Astrocyte (in vitro differentiated cells and primary cell): Measurements from ENCODE around the gene SFTPD. TPM values are rescaled to one million over a fixed set of nuclear protein-coding genes. Genes with fewer than 3 reads are reported as not detected.

Experiments
- DNase-seq: peaks from one replicate; pipeline ENCODE4 v3.0.0-alpha.2; 2010; ENCODE audit warnings: low read depth
- FAIRE-seq: peaks from 2 replicates; lab custom pipeline; 2011; peaks lifted over from hg19 to GRCh38; lab: Jason Lieb, UNC
- H2AFZ ChIP-seq: 2 replicates; pipeline ENCODE4 v1.6.0; 2012; ENCODE audit warnings: low read depth, low read length, inconsistent platforms
- H3K27ac ChIP-seq: 2 replicates; pipeline ENCODE4 v1.5.1; 2011; ENCODE audit warnings: low read depth, low read length, inconsistent platforms
- H3K27me3 ChIP-seq: 2 replicates; pipeline ENCODE4 v1.6.0; 2011; ENCODE audit warnings: low read length, inconsistent platforms; ENCODE audit not compliant: insufficient read depth
- H3K36me3 ChIP-seq: 2 replicates; pipeline ENCODE4 v1.5.1; 2011; ENCODE audit warnings: low read length, inconsistent platforms; ENCODE audit not compliant: insufficient read depth
- H3K4me1 ChIP-seq: 2 replicates; pipeline ENCODE4 v1.5.1; 2011; ENCODE audit warnings: low read length, inconsistent platforms; ENCODE audit not compliant: insufficient read depth
- H3K4me2 ChIP-seq: 2 replicates; pipeline ENCODE4 v1.6.0; 2012; ENCODE audit warnings: low read length, inconsistent platforms
- H3K4me3 ChIP-seq: 2 replicates; pipeline ENCODE4 v1.5.1; 2011; ENCODE audit warnings: low read depth, mild to moderate bottlenecking, low read length, inconsistent platforms; ENCODE audit not compliant: insufficient read depth
- H3K79me2 ChIP-seq: 2 replicates; pipeline ENCODE4 v1.6.0; 2012; ENCODE audit warnings: mild to moderate bottlenecking, low read length, inconsistent platforms; ENCODE audit not compliant: insufficient read depth
- H3K9ac ChIP-seq: 2 replicates; pipeline ENCODE4 v1.6.0; 2012; ENCODE audit warnings: mild to moderate bottlenecking, low read length, inconsistent platforms
- H3K9me3 ChIP-seq: 2 replicates; pipeline ENCODE4 v1.5.1; 2012; ENCODE audit warnings: low read depth, mild to moderate bottlenecking, low read length, inconsistent platforms; ENCODE audit not compliant: insufficient read depth
- H4K20me1 ChIP-seq: 2 replicates; pipeline ENCODE4 v1.6.0; 2012; ENCODE audit warnings: low read length, inconsistent platforms; ENCODE audit not compliant: insufficient read depth
- H3K27ac Mint-ChIP-seq: one replicate; pipeline ENCODE4 v1.8.0; 2021; ENCODE audit warnings: mild to moderate bottlenecking, mixed read lengths; ENCODE audit not compliant: unreplicated experiment
- H3K27me3 Mint-ChIP-seq: one replicate; pipeline ENCODE4 v1.8.0; 2021; ENCODE audit warnings: low read depth, mixed read lengths; ENCODE audit not compliant: unreplicated experiment
- H3K36me3 Mint-ChIP-seq: one replicate; pipeline ENCODE4 v1.8.0; 2021; ENCODE audit warnings: low read depth, mixed read lengths; ENCODE audit not compliant: unreplicated experiment
- H3K4me1 Mint-ChIP-seq: one replicate; pipeline ENCODE4 v1.8.0; 2021; ENCODE audit warnings: low read depth, mixed read lengths; ENCODE audit not compliant: unreplicated experiment
- H3K4me3 Mint-ChIP-seq: one replicate; pipeline ENCODE4 v1.8.0; 2021; ENCODE audit warnings: mild to moderate bottlenecking, moderate library complexity, mixed read lengths; ENCODE audit not compliant: unreplicated experiment
- H3K9me3 Mint-ChIP-seq: one replicate; pipeline ENCODE4 v1.8.0; 2021; ENCODE audit warnings: mild to moderate bottlenecking, mixed read lengths; ENCODE audit not compliant: unreplicated experiment
- CTCF ChIP-seq: IDR thresholded peaks from 2 replicates; pipeline ENCODE4 v1.5.1; 2011; ENCODE audit warnings: low read depth, mild to moderate bottlenecking, inconsistent platforms, low read length, moderate library complexity; ENCODE audit not compliant: insufficient read depth
- EZH2 ChIP-seq: IDR thresholded peaks from 2 replicates; pipeline ENCODE4 v1.6.1; 2012; ENCODE audit warnings: mild to moderate bottlenecking, low read length, inconsistent platforms; ENCODE audit not compliant: insufficient read depth
- total RNA-seq: library from RNA; stranded (reverse); gene quantifications from 2 replicates; pipeline ENCODE4 v1.2.1, GENCODE V29; 2021

Gene SFTPD
- total RNA-seq, 1 donor from 2014 or later = 0.27 TPM

GRCh38 chr10:79930267-79930666 lies 18.6 kb downstream of the SFTPD start:
- H3K4me3 ChIP-seq = no peak overlapping the region
- H3K27ac ChIP-seq = no peak overlapping the region
- H3K27me3 ChIP-seq = peaks cover 17% of the 10 kb centered on the region
- H3K27ac Mint-ChIP-seq = no peak overlapping the region
- DNase-seq (no peak), FAIRE-seq (no peak)
- no peaks in the 10 kb centered on the region for H3K4me1 ChIP-seq
- no peak for TF ChIP-seq CTCF
- no peak for TF ChIP-seq EZH2
- no peaks in the 10 kb centered on the region for H3K4me1 Mint-ChIP-seq
- H3K79me2 ChIP-seq = no peaks in the 10 kb centered on the region
- H3K36me3 Mint-ChIP-seq = peaks cover 5% of the 10 kb centered on the region
- no peaks in the 10 kb centered on the region for H4K20me1 ChIP-seq
- H3K27me3 Mint-ChIP-seq = peaks cover 25% of the 10 kb centered on the region
- H3K4me3 Mint-ChIP-seq = no peak overlapping the region
- no peaks in the 10 kb centered on the region for H3K9me3 ChIP-seq
- H3K9me3 Mint-ChIP-seq = peaks cover 5% of the 10 kb centered on the region
- H3K9ac ChIP-seq = no peak overlapping the region
- H2AFZ ChIP-seq = no peak overlapping the region
- H3K4me2 ChIP-seq = no peak overlapping the region
- H3K36me3 ChIP-seq = no peaks in the 10 kb centered on the region

- H4K20me1 ChIP-seq = no peaks in the 10 kb centered on the region
- no peak overlapping the region for H3K9ac ChIP-seq
- no peak overlapping the region for H3K27ac ChIP-seq
- H3K4me2 ChIP-seq = peak overlapping the region; percentile 48
- peaks cover 23% of the 10 kb centered on the region for H3K27me3 Mint-ChIP-seq
- H3K4me3 Mint-ChIP-seq = no peak overlapping the region
- no peaks in the 10 kb centered on the region for H3K4me1 Mint-ChIP-seq
- peaks cover 17% of the 10 kb centered on the region for H3K27me3 ChIP-seq
- no peak overlapping the region for H3K27ac Mint-ChIP-seq
- no peak overlapping the region for H3K4me3 ChIP-seq
- H2AFZ ChIP-seq = peak overlapping the region; percentile 39
- TF ChIP-seq CTCF (peak; percentile 78), EZH2 (no peak)
- no peaks in the 10 kb centered on the region for H3K36me3 ChIP-seq
- no peak for FAIRE-seq
- H3K36me3 Mint-ChIP-seq = peaks cover 5% of the 10 kb centered on the region
- H3K9me3 Mint-ChIP-seq = peaks cover 5% of the 10 kb centered on the region
- H3K9me3 ChIP-seq = no peaks in the 10 kb centered on the region
- DNase-seq = peak; percentile 31
- no peaks in the 10 kb centered on the region for H3K4me1 ChIP-seq
- no peaks in the 10 kb centered on the region for H3K79me2 ChIP-seq
Measured at GRCh38 chr10:79929409-79929904, 19.4 kb downstream of the SFTPD start.

- peaks cover 17% of the 10 kb centered on the region for H3K27me3 ChIP-seq
- H3K4me3 ChIP-seq = no peak overlapping the region
- no peaks in the 10 kb centered on the region for H3K4me1 ChIP-seq
- H3K9me3 ChIP-seq = no peaks in the 10 kb centered on the region
- Mint-ChIP-seq H3K9me3 (peaks cover 5% of the 10 kb centered on the region), H3K4me3 (no peak overlapping the region), H3K27me3 (peaks cover 23% of the 10 kb centered on the region), H3K36me3 (peaks cover 7% of the 10 kb centered on the region), H3K27ac (no peak overlapping the region), H3K4me1 (no peaks in the 10 kb centered on the region)
- no peak for TF ChIP-seq CTCF
- TF ChIP-seq EZH2 = no peak
- FAIRE-seq = no peak
- no peaks in the 10 kb centered on the region for H3K36me3 ChIP-seq
- no peak overlapping the region for H2AFZ ChIP-seq
- H4K20me1 ChIP-seq = no peaks in the 10 kb centered on the region
- no peaks in the 10 kb centered on the region for H3K79me2 ChIP-seq
- H3K9ac ChIP-seq = no peak overlapping the region
- no peak overlapping the region for H3K27ac ChIP-seq
- DNase-seq = no peak
- no peak overlapping the region for H3K4me2 ChIP-seq
Measured at GRCh38 chr10:79928028-79928583, 20.8 kb downstream of the SFTPD start.
